Liver (tissue), 3 donors: ENCODE measurements around the gene NUB1.

Experiments
- CTCF ChIP-seq: fragments of 150-350 bp; IDR thresholded peaks from 2 replicates; pipeline ENCODE4 v1.5.1; 2017; ENCODE audit warnings: improper control_type of control experiment, low read depth, low read length; ENCODE audit not compliant: missing input control
- GABPA ChIP-seq, 2 donors: IDR thresholded peaks in 1 of 2; conservative IDR thresholded peaks in 1 of 2; 2 replicates each; pipeline ENCODE4 v1.6.1; 2016; ENCODE audit warnings: antibody characterized with exemption in 2 of 2, mild to moderate bottlenecking in 1 of 2, moderate library complexity in 1 of 2
- JUND ChIP-seq, 2 donors: IDR thresholded peaks; 2 replicates each; pipeline ENCODE4 v1.6.1; 2016; ENCODE audit warnings: antibody characterized with exemption in 2 of 2
- MAX ChIP-seq: IDR thresholded peaks from 2 replicates; pipeline ENCODE4 v1.6.1; 2016; ENCODE audit warnings: antibody characterized with exemption
- RAD21 ChIP-seq, 2 donors: IDR thresholded peaks; 2 replicates each; pipeline ENCODE4 v1.6.1; 2016; ENCODE audit warnings: antibody characterized with exemption in 2 of 2, mild to moderate bottlenecking in 2 of 2
- SP1 ChIP-seq: IDR thresholded peaks from 2 replicates; pipeline ENCODE4 v1.6.1; 2018; ENCODE audit warnings: antibody characterized with exemption, mild to moderate bottlenecking
- TAF1 ChIP-seq: conservative IDR thresholded peaks from 2 replicates; pipeline ENCODE4 v1.6.1; 2016; ENCODE audit warnings: antibody characterized with exemption, mild to moderate bottlenecking
- TF ChIP-seq, protein P1 (sequence below): IDR thresholded peaks from 2 replicates; pipeline ENCODE4 v1.6.1; 2016; ENCODE audit warnings: antibody characterized with exemption, mild to moderate bottlenecking
- donor health status: healthy.
- donor health status: healthy.

DNA sequence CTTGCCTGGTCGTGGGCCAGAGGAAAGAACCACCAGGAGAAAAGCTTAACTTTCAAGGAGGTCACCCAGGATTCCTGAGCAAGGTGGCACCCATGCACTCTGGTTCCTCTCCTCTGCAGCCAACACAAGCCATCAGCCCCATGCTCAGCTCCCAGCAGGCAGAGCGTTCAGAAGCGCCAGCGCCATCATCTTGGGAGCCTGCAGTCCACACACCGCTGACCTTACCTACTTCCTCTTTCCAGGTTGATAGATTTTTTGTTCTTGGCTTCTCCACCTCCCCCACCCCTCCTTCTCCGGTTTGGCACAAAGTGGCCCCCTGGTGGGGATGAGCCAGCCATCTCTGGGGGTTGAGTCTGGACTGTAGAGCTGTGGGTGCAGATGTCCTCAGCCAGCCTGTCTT is 69.9 kb downstream of the NUB1 start:
- TF ChIP-seq CTCF (no peak), TAF1 (no peak), JUND (IDR thresholded peaks at IDR 0.05) (no peak), RAD21 (IDR thresholded peaks at IDR 0.05) (no peak), GABPA (IDR thresholded peaks at IDR 0.05 in 1 of 2, conservative IDR thresholded peaks at IDR 0.05 in 1 of 2) (no peak), SP1 (no peak), MAX (no peak)
- TF ChIP-seq, protein P1, sequence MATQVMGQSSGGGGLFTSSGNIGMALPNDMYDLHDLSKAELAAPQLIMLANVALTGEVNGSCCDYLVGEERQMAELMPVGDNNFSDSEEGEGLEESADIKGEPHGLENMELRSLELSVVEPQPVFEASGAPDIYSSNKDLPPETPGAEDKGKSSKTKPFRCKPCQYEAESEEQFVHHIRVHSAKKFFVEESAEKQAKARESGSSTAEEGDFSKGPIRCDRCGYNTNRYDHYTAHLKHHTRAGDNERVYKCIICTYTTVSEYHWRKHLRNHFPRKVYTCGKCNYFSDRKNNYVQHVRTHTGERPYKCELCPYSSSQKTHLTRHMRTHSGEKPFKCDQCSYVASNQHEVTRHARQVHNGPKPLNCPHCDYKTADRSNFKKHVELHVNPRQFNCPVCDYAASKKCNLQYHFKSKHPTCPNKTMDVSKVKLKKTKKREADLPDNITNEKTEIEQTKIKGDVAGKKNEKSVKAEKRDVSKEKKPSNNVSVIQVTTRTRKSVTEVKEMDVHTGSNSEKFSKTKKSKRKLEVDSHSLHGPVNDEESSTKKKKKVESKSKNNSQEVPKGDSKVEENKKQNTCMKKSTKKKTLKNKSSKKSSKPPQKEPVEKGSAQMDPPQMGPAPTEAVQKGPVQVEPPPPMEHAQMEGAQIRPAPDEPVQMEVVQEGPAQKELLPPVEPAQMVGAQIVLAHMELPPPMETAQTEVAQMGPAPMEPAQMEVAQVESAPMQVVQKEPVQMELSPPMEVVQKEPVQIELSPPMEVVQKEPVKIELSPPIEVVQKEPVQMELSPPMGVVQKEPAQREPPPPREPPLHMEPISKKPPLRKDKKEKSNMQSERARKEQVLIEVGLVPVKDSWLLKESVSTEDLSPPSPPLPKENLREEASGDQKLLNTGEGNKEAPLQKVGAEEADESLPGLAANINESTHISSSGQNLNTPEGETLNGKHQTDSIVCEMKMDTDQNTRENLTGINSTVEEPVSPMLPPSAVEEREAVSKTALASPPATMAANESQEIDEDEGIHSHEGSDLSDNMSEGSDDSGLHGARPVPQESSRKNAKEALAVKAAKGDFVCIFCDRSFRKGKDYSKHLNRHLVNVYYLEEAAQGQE: no peak
